Activated effector memory CD4-positive, alpha-beta T cell treated with Interleukin-2 at 50 U/mL for 16 hours (primary cell): ENCODE data around the gene CDK13.

Source experiments
- DNase-seq: peaks from one replicate; pipeline ENCODE4 v3.0.0-alpha.2; 2020

The CDK13 gene

GRCh38 chr7:40015790-40016296 is 65.8 kb downstream of the CDK13 start:
- DNase-seq, result no peak

GRCh38 chr7:40019558-40019957 is 69.5 kb downstream of the CDK13 start:
- no peak for DNase-seq

- no peak for DNase-seq
These were observed 74.0 kb downstream of the CDK13 start for GRCh38 chr7:40024048-40024447.

- DNase-seq, result no peak
These were observed 74.8 kb downstream of the CDK13 start for GRCh38 chr7:40024841-40025240.

- no peak for DNase-seq
These were observed 77.5 kb downstream of the CDK13 start for GRCh38 chr7:40027545-40027944.

GRCh38 chr7:40033826-40034225 is 83.8 kb downstream of the CDK13 start:
- DNase-seq, result no peak

GRCh38 chr7:40041456-40041855 is 91.4 kb downstream of the CDK13 start:
- DNase-seq, result no peak

- no peak for DNase-seq
These were observed 93.1 kb downstream of the CDK13 start for GRCh38 chr7:40043164-40043563.

GRCh38 chr7:40047661-40048060 is 97.6 kb downstream of the CDK13 start:
- DNase-seq, result no peak

- DNase-seq, result no peak
These were observed 107.2 kb downstream of the CDK13 start for GRCh38 chr7:40057292-40057691.

GRCh38 chr7:40058026-40058425 is 108.0 kb downstream of the CDK13 start:
- no peak for DNase-seq

- DNase-seq, result no peak
These were observed 108.6 kb downstream of the CDK13 start for GRCh38 chr7:40058636-40059035.

GRCh38 chr7:40059057-40059456 is 109.0 kb downstream of the CDK13 start:
- DNase-seq, result no peak

- DNase-seq, result no peak
These were observed 122.2 kb downstream of the CDK13 start for GRCh38 chr7:40072268-40072667.

GRCh38 chr7:40073239-40073638 is 123.2 kb downstream of the CDK13 start:
- no peak for DNase-seq

GRCh38 chr7:40077849-40078248 is 127.8 kb downstream of the CDK13 start:
- no peak for DNase-seq

- DNase-seq, result no peak
These were observed 142.1 kb downstream of the CDK13 start for GRCh38 chr7:40092182-40092581.

- no peak for DNase-seq
These were observed 143.7 kb downstream of the CDK13 start for GRCh38 chr7:40093631-40094350.

GRCh38 chr7:40095230-40095629 is 145.2 kb downstream of the CDK13 start:
- no peak for DNase-seq

- no peak for DNase-seq
These were observed 145.8 kb downstream of the CDK13 start for GRCh38 chr7:40095695-40096327.

GRCh38 chr7:40097728-40098127 is 147.7 kb downstream of the CDK13 start:
- no peak for DNase-seq

- DNase-seq, result no peak
These were observed 148.8 kb downstream of the CDK13 start for GRCh38 chr7:40098810-40099209.

- DNase-seq, result no peak
These were observed 149.8 kb downstream of the CDK13 start for GRCh38 chr7:40099837-40100236.

GRCh38 chr7:40101201-40101600 is 151.1 kb downstream of the CDK13 start:
- no peak for DNase-seq

GRCh38 chr7:40102897-40103296 is 152.8 kb downstream of the CDK13 start:
- DNase-seq, result no peak
